WTC11 (cell line): ENCODE data around the gene INF2.

Experiments used
- CREB1 ChIP-seq: sonication (generic); formaldehyde crosslinking; IDR thresholded peaks from 2 replicates; pipeline ENCODE4 v1.8.0; 2023; ENCODE audit warnings: mild to moderate bottlenecking, missing genetic modification reagents
- CREM ChIP-seq: sonication (generic); formaldehyde crosslinking; IDR thresholded peaks from 2 replicates; pipeline ENCODE4 v1.8.1; 2022; ENCODE audit warnings: mild to moderate bottlenecking, missing genetic modification reagents, moderate library complexity
- ETV6 ChIP-seq: sonication (generic); formaldehyde crosslinking; IDR thresholded peaks from 2 replicates; pipeline ENCODE4 v1.8.1; 2022; ENCODE audit warnings: mild to moderate bottlenecking, missing genetic modification reagents
- IRF2 ChIP-seq: sonication (generic); formaldehyde crosslinking; IDR thresholded peaks from 2 replicates; pipeline ENCODE4 v1.8.0; 2022; ENCODE audit warnings: low read depth, missing genetic modification reagents, borderline replicate concordance
- MXD4 ChIP-seq: fragments of 250-450 bp; sonication (Bioruptor Pico); IDR thresholded peaks from 2 replicates; pipeline ENCODE4 v1.8.0; 2021; ENCODE audit warnings: mild to moderate bottlenecking, moderate library complexity, borderline replicate concordance
- NFATC4 ChIP-seq: fragments of 250-450 bp; sonication (Bioruptor Pico); IDR thresholded peaks from 2 replicates; pipeline ENCODE4 v1.9.0; 2021; ENCODE audit warnings: mild to moderate bottlenecking
- SP1 ChIP-seq: sonication (generic); formaldehyde crosslinking; conservative IDR thresholded peaks from 2 replicates; pipeline ENCODE4 v1.8.1; 2022; ENCODE audit warnings: missing genetic modification reagents
- ZBTB21 ChIP-seq: sonication (generic); formaldehyde crosslinking; IDR thresholded peaks from 2 replicates; pipeline ENCODE4 v1.8.1; 2023; ENCODE audit warnings: mild to moderate bottlenecking, missing genetic modification reagents, borderline replicate concordance
- ZNF121 ChIP-seq: sonication (generic); formaldehyde crosslinking; IDR thresholded peaks from 2 replicates; pipeline ENCODE4 v1.8.0; 2023; ENCODE audit warnings: missing genetic modification reagents
- TF ChIP-seq, protein P1 (sequence below): fragments of 200-600 bp; IDR thresholded peaks from 2 replicates; pipeline ENCODE4 v1.8.0; 2022; ENCODE audit warnings: antibody characterized with exemption
- TF ChIP-seq, protein P2 (sequence below): sonication (generic); formaldehyde crosslinking; IDR thresholded peaks from 2 replicates; pipeline ENCODE4 v1.8.1; 2022; ENCODE audit warnings: low read depth, missing genetic modification reagents, borderline replicate concordance
- TF ChIP-seq, protein P3 (sequence below): sonication (generic); formaldehyde crosslinking; IDR thresholded peaks from 2 replicates; pipeline ENCODE4 v1.8.0; 2022; ENCODE audit warnings: mild to moderate bottlenecking, missing genetic modification reagents

DNA sequence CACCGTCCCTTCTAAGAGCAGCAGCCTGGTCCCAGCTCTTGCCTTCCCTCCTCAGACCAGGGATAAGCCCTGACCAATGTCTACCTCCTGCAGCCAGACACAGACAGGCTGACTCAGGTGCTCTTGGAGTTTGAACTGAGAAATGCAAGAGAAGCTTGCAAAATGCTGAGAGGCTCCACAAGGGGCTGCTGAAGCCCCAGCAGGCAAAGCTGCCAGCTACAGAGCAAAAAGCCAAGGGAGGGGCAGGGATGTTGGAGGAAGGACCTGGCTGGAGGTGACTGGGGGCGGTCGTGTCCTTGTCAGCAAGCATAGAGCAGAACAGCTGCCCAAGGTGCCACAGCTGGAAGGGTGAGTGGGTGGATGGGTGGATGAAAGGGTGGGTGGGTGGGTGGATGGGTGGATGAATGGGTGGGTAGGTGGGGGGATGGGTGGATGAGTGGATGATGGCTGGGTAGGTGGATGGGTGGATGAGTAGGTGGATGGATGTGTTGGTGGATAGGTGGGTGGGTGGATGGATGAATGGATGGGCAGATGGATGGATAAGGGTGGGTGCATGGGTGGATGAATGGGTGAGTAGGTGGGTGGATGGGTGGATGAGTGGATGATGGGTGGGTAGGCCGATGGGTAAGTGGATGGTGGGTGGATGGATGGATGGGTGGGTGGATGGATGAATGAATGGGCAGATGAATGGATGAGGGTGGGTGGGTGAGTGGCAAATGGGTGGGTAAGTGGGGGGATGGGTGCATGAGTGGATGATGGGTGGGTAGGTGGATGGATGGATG lies 4.0 kb upstream of the INF2 start:
- TF ChIP-seq SP1 (no peak), ZBTB21 (no peak), ZNF121 (CRISPR knock-in tag) (no peak), MXD4 (CRISPR knock-in tag) (no peak), CREB1 (CRISPR knock-in tag) (no peak), CREM (CRISPR knock-in tag) (no peak), NFATC4 (CRISPR knock-in tag) (no peak), IRF2 (CRISPR knock-in tag) (no peak), ETV6 (CRISPR knock-in tag) (no peak)
- TF ChIP-seq, protein P1, sequence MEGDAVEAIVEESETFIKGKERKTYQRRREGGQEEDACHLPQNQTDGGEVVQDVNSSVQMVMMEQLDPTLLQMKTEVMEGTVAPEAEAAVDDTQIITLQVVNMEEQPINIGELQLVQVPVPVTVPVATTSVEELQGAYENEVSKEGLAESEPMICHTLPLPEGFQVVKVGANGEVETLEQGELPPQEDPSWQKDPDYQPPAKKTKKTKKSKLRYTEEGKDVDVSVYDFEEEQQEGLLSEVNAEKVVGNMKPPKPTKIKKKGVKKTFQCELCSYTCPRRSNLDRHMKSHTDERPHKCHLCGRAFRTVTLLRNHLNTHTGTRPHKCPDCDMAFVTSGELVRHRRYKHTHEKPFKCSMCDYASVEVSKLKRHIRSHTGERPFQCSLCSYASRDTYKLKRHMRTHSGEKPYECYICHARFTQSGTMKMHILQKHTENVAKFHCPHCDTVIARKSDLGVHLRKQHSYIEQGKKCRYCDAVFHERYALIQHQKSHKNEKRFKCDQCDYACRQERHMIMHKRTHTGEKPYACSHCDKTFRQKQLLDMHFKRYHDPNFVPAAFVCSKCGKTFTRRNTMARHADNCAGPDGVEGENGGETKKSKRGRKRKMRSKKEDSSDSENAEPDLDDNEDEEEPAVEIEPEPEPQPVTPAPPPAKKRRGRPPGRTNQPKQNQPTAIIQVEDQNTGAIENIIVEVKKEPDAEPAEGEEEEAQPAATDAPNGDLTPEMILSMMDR, result no peak
- TF ChIP-seq, protein P2, sequence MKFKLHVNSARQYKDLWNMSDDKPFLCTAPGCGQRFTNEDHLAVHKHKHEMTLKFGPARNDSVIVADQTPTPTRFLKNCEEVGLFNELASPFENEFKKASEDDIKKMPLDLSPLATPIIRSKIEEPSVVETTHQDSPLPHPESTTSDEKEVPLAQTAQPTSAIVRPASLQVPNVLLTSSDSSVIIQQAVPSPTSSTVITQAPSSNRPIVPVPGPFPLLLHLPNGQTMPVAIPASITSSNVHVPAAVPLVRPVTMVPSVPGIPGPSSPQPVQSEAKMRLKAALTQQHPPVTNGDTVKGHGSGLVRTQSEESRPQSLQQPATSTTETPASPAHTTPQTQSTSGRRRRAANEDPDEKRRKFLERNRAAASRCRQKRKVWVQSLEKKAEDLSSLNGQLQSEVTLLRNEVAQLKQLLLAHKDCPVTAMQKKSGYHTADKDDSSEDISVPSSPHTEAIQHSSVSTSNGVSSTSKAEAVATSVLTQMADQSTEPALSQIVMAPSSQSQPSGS (CRISPR knock-in tag), result no peak
- TF ChIP-seq, protein P3, sequence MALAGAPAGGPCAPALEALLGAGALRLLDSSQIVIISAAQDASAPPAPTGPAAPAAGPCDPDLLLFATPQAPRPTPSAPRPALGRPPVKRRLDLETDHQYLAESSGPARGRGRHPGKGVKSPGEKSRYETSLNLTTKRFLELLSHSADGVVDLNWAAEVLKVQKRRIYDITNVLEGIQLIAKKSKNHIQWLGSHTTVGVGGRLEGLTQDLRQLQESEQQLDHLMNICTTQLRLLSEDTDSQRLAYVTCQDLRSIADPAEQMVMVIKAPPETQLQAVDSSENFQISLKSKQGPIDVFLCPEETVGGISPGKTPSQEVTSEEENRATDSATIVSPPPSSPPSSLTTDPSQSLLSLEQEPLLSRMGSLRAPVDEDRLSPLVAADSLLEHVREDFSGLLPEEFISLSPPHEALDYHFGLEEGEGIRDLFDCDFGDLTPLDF, result no peak
